ENCODE results near the gene CHI3L2. TPM values are rescaled to one million over a fixed set of nuclear protein-coding genes. Genes with fewer than 3 reads are reported as not detected.
A peak's percentile ranks its signal among the peaks of the same experiment; 100 is the strongest.

CHI3L2 gene
- total and polyA plus RNA-seq, 2 of the 4 experiments (the other 2 are of a cell fraction), result 0.18 to 0.19 TPM

DNA sequence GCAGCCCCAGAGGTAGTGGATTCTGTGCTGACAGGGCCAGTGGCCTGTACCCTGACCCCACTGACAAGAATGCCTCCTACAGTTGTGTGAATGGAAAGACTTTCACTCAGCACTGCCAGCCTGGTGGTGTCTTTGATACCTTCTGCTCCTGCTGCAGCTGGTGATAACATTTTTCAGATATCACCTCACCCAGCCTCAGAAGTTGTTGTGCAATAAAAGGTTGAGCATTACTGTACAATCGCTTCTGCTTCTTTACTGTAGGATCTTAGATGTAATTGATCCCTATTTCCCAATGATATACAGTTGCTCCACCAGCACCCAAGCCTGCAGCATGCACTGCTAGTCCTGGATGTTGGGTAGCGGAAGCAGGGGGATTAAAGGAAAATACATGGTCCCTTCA is 58.4 kb downstream of the CHI3L2 start:
- POLR2A ChIA-PET (ENCODE audit: unreplicated experiment), result no interaction called here
- no CpG with 5 or more reads among the region's 2 CpGs for WGBS, 2 experiments (ENCODE audit: extremely low coverage in 2 of 2, insufficient read length in 1 of 2)
- CTCF ChIA-PET, result no interaction called here

More for the DNA sequence above, 58.4 kb downstream of the CHI3L2 start:
- Histone ChIP-seq H3K4ac (ENCODE audit: low read depth, low read length) (no peak overlapping the region), H4K5ac (ENCODE audit: low read depth, low read length) (no peak overlapping the region), H2AFZ (replicated peaks; ENCODE audit: low read length, poor library complexity) (no peak overlapping the region), H3K79me1 (ENCODE audit: low read depth in 1 of 2, low read length in 2 of 2) (no peaks in the 10 kb centered on the region), H3K9ac (ENCODE audit: low read depth, low read length) (no peak overlapping the region), H3K9me3 (ENCODE audit: control insufficient read depth, insufficient read depth, low read length) (no peaks in the 10 kb centered on the region), H4K20me1 (ENCODE audit: insufficient read depth, low read length) (no peaks in the 10 kb centered on the region), H3K27me3 (ENCODE audit: control insufficient read depth, insufficient read depth, low read length) (no peaks in the 10 kb centered on the region; the same call in 1 of the 2 replicates), H2AK5ac (ENCODE audit: low read depth, low read length) (no peak overlapping the region), H2BK15ac (ENCODE audit: low read depth, low read length) (no peak overlapping the region), H3K4me1 (ENCODE audit: control insufficient read depth, insufficient read depth, low read length) (no peaks in the 10 kb centered on the region), H3K23ac (ENCODE audit: low read depth, low read length) (no peak overlapping the region), H3K9me1 (ENCODE audit: insufficient read depth, low read length) (no peaks in the 10 kb centered on the region), H3K4me2 (ENCODE audit: low read depth, low read length) (no peak overlapping the region), H3K36me3 (ENCODE audit: control insufficient read depth, insufficient read depth, low read length) (no peaks in the 10 kb centered on the region), H3K14ac (replicated peaks; ENCODE audit: low read depth, low read length) (no peak overlapping the region), H4K91ac (ENCODE audit: insufficient read depth, low read depth, low read length) (no peak overlapping the region), H3K27ac (ENCODE audit: insufficient read depth, low read length) (no peak overlapping the region), H2AK9ac (replicated peaks; ENCODE audit: low read depth, low read length, poor library complexity) (no peak overlapping the region), H2BK120ac (ENCODE audit: low read depth, low read length) (no peak overlapping the region), H3K18ac (ENCODE audit: low read depth, low read length) (no peak overlapping the region), H2BK5ac (ENCODE audit: low read depth, low read length, poor library complexity, severe bottlenecking) (no peak overlapping the region), H3K56ac (ENCODE audit: extremely low read depth, insufficient read depth, low read length) (no peak overlapping the region), H2BK20ac (ENCODE audit: low read depth, low read length) (no peak overlapping the region), H3K4me3 (ENCODE audit: insufficient read depth, low read depth, low read length) (no peak overlapping the region), H4K8ac (ENCODE audit: low read depth in 2 of 2, low read length in 2 of 2) (no peak overlapping the region)
- ATAC-seq (ENCODE audit: low read depth) (no peak), DNase-seq (no peak)
- intact Hi-C loops (cut with micrococcal nuclease) (no loop called here), dilution Hi-C loops (cut with HindIII; ENCODE audit: low sequenced_read_pairs, unreplicated experiment) (no loop called here), in situ Hi-C loops (cut with MboI; ENCODE audit: low sequenced_read_pairs) (no loop called here)
- BruUV-seq (replicated peaks), result no TSS peak
- TF ChIP-seq CEBPB (IDR thresholded peaks at IDR 0.05; ENCODE audit: low read depth, low read length), result peak; percentile 47
- no peak for TF ChIP-seq MAZ (IDR thresholded peaks at IDR 0.05; ENCODE audit: borderline replicate concordance, low read depth, low read length)
